K562 (cell line): ENCODE data around the gene MAN1A1. TPM values are rescaled to one million over a fixed set of nuclear protein-coding genes. Genes with fewer than 3 reads are reported as not detected.
A peak's percentile ranks its signal among the peaks of the same experiment; 100 is the strongest.

Experiments used
- ATAC-seq: fragments of 200-7000 bp; cut with Tn5 transposase; 3 replicates; pipeline ENCODE4 v1.9.1; 2020; ENCODE audit warnings: moderate library complexity
- BruUV-seq: library from RNA; stranded (reverse); fragments of 400-500 nt; replicated peaks from 2 replicates; lab custom pipeline; 2021; lab: Mats Ljungman, UMichigan
- CTCF ChIA-PET: fragments of 300-600 bp; formaldehyde crosslinking; extraction: SDS; loops from one replicate; lab custom pipeline; 2021; ENCODE audit warnings: low intra/inter-chr PET ratio; lab: Yijun Ruan, JAX
- POLR2A ChIA-PET: fragments of 300-600, 350-650 bp; sonication (Branson Sonifier 250); formaldehyde crosslinking; extraction: SDS; loops from one replicate; lab custom pipeline; 2021; ENCODE audit warnings: antibody characterized with exemption, inconsistent platforms; lab: Yijun Ruan, JAX
- DNase-seq, 4 experiments: peaks; one replicate each; pipeline versions ENCODE4 v3.0.0 to v3.0.0-alpha.2; 2011 to 2018; ENCODE audit warnings: low spot score in 3 of 4, mixed read lengths in 3 of 4; ENCODE audit errors: extremely low read depth in 1 of 4
- FAIRE-seq: peaks from 2 replicates; lab custom pipeline; 2011; peaks lifted over from hg19 to GRCh38; lab: Jason Lieb, UNC
- H2AFZ ChIP-seq: 2 replicates; pipeline ENCODE4 v1.6.0; 2011; ENCODE audit warnings: low read depth, low read length, control low read depth, inconsistent platforms
- H3K27ac ChIP-seq: fragments of 200-600 bp; 3 replicates; pipeline ENCODE4 v1.8.0; 2011; ENCODE audit warnings: low read depth, mild to moderate bottlenecking, control low read depth, inconsistent platforms, low read length, moderate library complexity, mixed read lengths; ENCODE audit errors: extremely low read depth
- H3K27me3 ChIP-seq, 2 experiments: fragments of 300-600 bp in 1 of 2; 2 replicates in 1 of 2; 3 replicates in 1 of 2; pipeline versions ENCODE4 v1.6.0 to v1.8.0; 2011; ENCODE audit warnings: inconsistent platforms in 2 of 2, low read length in 2 of 2, mild to moderate bottlenecking in 1 of 2, mixed read lengths in 1 of 2, moderate library complexity in 1 of 2; ENCODE audit not compliant: control insufficient read depth in 2 of 2, insufficient read depth in 2 of 2
- H3K36me3 ChIP-seq: fragments of 300-600 bp; 3 replicates; pipeline ENCODE4 v1.8.0; 2011; ENCODE audit warnings: mild to moderate bottlenecking, low read length, inconsistent platforms; ENCODE audit not compliant: control insufficient read depth, insufficient read depth
- H3K4me1 ChIP-seq, 2 experiments: fragments of 200-600 bp in 1 of 2; replicated peaks in 1 of 2; 2 replicates in 1 of 2; 3 replicates in 1 of 2; pipeline versions ENCODE4 v1.5.1 to v1.8.0; 2011; ENCODE audit warnings: inconsistent platforms in 2 of 2, low read length in 2 of 2, mild to moderate bottlenecking in 1 of 2, mixed read lengths in 1 of 2, moderate library complexity in 1 of 2; ENCODE audit not compliant: control insufficient read depth in 2 of 2, insufficient read depth in 2 of 2
- H3K4me2 ChIP-seq: 2 replicates; pipeline ENCODE4 v1.6.1; 2011; ENCODE audit warnings: low read length, control low read depth, inconsistent platforms, mixed read lengths; ENCODE audit not compliant: insufficient read depth
- H3K4me3 ChIP-seq: fragments of 200-600 bp; sonication (generic), shearing (Covaris generic); 2 replicates; pipeline ENCODE4 v1.5.1; 2016; ENCODE audit warnings: control low read depth, inconsistent platforms
- H3K79me2 ChIP-seq: fragments of 200-600 bp; 3 replicates; pipeline ENCODE4 v1.8.0; 2011; ENCODE audit warnings: low read length, inconsistent platforms; ENCODE audit not compliant: control insufficient read depth, insufficient read depth
- H3K9ac ChIP-seq, 2 experiments: 2 replicates each; pipeline versions ENCODE4 v1.6.0 to v1.6.1; 2011; ENCODE audit warnings: low read depth in 2 of 2, low read length in 2 of 2, control low read depth in 1 of 2, inconsistent platforms in 1 of 2, mild to moderate bottlenecking in 1 of 2, mixed read lengths in 1 of 2; ENCODE audit not compliant: insufficient read depth in 1 of 2
- H3K9me1 ChIP-seq: one replicate; pipeline ENCODE4 v1.6.0; 2011; ENCODE audit warnings: inconsistent platforms, mild to moderate bottlenecking, low read length, moderate library complexity; ENCODE audit not compliant: control insufficient read depth, insufficient read depth
- H3K9me3 ChIP-seq: replicated peaks from 2 replicates; pipeline ENCODE4 v1.5.1; 2011; ENCODE audit warnings: low read depth, low read length, inconsistent platforms; ENCODE audit not compliant: control insufficient read depth, insufficient read depth
- H4K20me1 ChIP-seq: replicated peaks from 2 replicates; pipeline ENCODE4 v1.6.1; 2011; ENCODE audit warnings: low read length, inconsistent platforms, mixed read lengths; ENCODE audit not compliant: control insufficient read depth, insufficient read depth
- ASH1L ChIP-seq: fragments of 450-650 bp; IDR thresholded peaks from 2 replicates; pipeline ENCODE4 v1.6.1; 2018; ENCODE audit warnings: borderline replicate concordance, mild to moderate bottlenecking, low read depth; ENCODE audit not compliant: partially characterized antibody
- BRD4 ChIP-seq: fragments of 200-600 bp; sonication (generic); IDR thresholded peaks from 2 replicates; pipeline ENCODE4 v1.6.1; 2017; ENCODE audit warnings: inconsistent platforms
- CBX5 ChIP-seq: IDR thresholded peaks from 2 replicates; pipeline ENCODE4 v1.6.1; 2014; ENCODE audit warnings: low read depth, borderline replicate concordance
- CREM ChIP-seq: IDR thresholded peaks from 2 replicates; pipeline ENCODE4 v1.6.1; 2014; ENCODE audit warnings: antibody characterized with exemption, low read depth
- FOS ChIP-seq: IDR thresholded peaks from 3 replicates; pipeline ENCODE4 v1.6.1; 2011; ENCODE audit not compliant: insufficient read length; ENCODE audit errors: extremely low read depth
- FOSL1 ChIP-seq: fragments of 200-800 bp; sonication (Bioruptor generic); conservative IDR thresholded peaks from 2 replicates; pipeline ENCODE4 v1.6.1; 2016; ENCODE audit warnings: missing genetic modification characterization, missing compliant biosample characterization
- JUND ChIP-seq, 2 experiments: IDR thresholded peaks; 2 replicates in 1 of 2; 3 replicates in 1 of 2; pipeline ENCODE4 v1.6.1; 2011; ENCODE audit warnings: borderline replicate concordance in 2 of 2, low read depth in 2 of 2, low read length in 2 of 2, improper control_type of control experiment in 1 of 2, missing biosample characterization in 1 of 2, missing genetic modification characterization in 1 of 2, missing genetic modification reagents in 1 of 2
- KDM5B ChIP-seq: fragments of 200-600 bp; sonication (generic); IDR thresholded peaks from 2 replicates; pipeline ENCODE4 v1.6.1; 2012; ENCODE audit warnings: low read depth, mild to moderate bottlenecking, moderate library complexity, low read length, control low read depth, inconsistent platforms; ENCODE audit not compliant: insufficient replicate concordance
- KLF13 ChIP-seq: fragments of 450-650 bp; IDR thresholded peaks from 2 replicates; pipeline ENCODE4 v1.6.1; 2016; ENCODE audit warnings: missing genetic modification characterization, low read depth, mild to moderate bottlenecking, missing compliant biosample characterization, moderate library complexity, borderline replicate concordance
- KLF16 ChIP-seq: IDR thresholded peaks from 2 replicates; pipeline ENCODE4 v1.6.1; 2016; ENCODE audit warnings: antibody characterized with exemption
- MYNN ChIP-seq, 2 experiments: sonication (generic); formaldehyde crosslinking in 1 of 2; IDR thresholded peaks; 2 replicates each; pipeline versions ENCODE4 v1.5.0 to v1.6.1; 2016 to 2020; ENCODE audit warnings: antibody characterized with exemption in 1 of 2, missing genetic modification reagents in 1 of 2
- NCOA1 ChIP-seq: fragments of 450-650 bp; IDR thresholded peaks from 2 replicates; pipeline ENCODE4 v1.6.1; 2016; ENCODE audit warnings: low read depth
- XRCC5 ChIP-seq: fragments of 200-400 bp; formaldehyde crosslinking; IDR thresholded peaks from 2 replicates; pipeline ENCODE4 v1.6.1; 2017; ENCODE audit warnings: low read depth, mild to moderate bottlenecking, low read length
- WGBS: fragments of 100-300 bp; shearing (Covaris generic); methylation state at CpG from one replicate; pipeline ENCODE4 v1.1.6; 2016; ENCODE audit warnings: low coverage, mixed read lengths; ENCODE audit not compliant: insufficient coverage; ENCODE audit errors: missing lambda C conversion rate; 5-methylcytosine and 5-hydroxymethylcytosine counted together
- in situ Hi-C: fragments of 300-500 bp; cut with MboI; formaldehyde crosslinking; loops from 4 replicates; pipeline ENCODE4 v1.15.0; 2018; ENCODE audit warnings: inconsistent platforms, mixed read lengths
- intact Hi-C: fragments of 100-400 bp; cut with micrococcal nuclease; formaldehyde crosslinking; loops from 2 replicates; pipeline ENCODE4 v1.14.2; 2022
- polyA plus RNA-seq, 8 experiments: library from polyadenylated mRNA; depleted of rRNA in 4 of 8; stranded (reverse) in 5 of 8; unstranded in 3 of 8; fragments of >200 nt; fragmentation: Nextera tagmentation in 2 of 8; fragmentation: Illumina TruSeq in 1 of 8; extraction: Ambion mirVana in 2 of 8; extraction: Trizol in 1 of 8; gene quantifications; 2 replicates each; pipeline versions ENCODE4 v1.2.1 to v1.2.3, GENCODE V29; 2011 to 2014; ENCODE audit warnings: inconsistent platforms in 1 of 8, missing spikeins in 1 of 8
- total RNA-seq, 7 experiments: library from RNA; depleted of rRNA in 6 of 7; stranded (reverse); fragments of >200 nt in 6 of 7; fragmentation: Illumina TruSeq in 2 of 7; extraction: Trizol in 2 of 7; gene quantifications; 2 replicates each; pipeline versions ENCODE4 v1.2.1 to v1.2.3, GENCODE V29; 2011 to 2021; ENCODE audit warnings: low replicate concordance in 1 of 7

Gene MAN1A1
- total and polyA plus RNA-seq, 9 of the 15 experiments (the other 6 are each of a cell fraction or from before 2014, with no cell fraction given) = 24.5 to 78.4 (median 59.7) TPM

DNA sequence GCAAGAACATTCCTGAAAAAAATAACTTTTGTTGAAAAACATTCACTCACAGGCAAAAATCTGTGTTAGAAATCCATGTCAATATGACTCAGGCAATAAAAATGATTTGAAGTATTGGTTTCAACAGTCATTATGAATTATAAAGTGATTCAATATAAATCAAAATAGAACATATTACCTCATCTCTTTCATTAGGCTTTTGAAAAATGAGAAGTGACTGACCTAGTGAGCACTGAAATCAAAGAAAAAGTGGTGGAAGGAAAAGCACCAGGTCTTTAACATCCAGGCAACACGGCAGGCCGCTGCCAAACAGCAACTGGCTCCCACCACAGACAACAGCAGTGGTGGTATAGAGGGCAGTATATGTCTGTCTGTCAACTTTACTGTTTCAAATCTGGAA is 68.9 kb downstream of the MAN1A1 start (continued):
- TF ChIP-seq BRD4 = no peak
- no peak for TF ChIP-seq NCOA1
- no peak for TF ChIP-seq XRCC5
- TF ChIP-seq KLF13 (tag) = no peak
- TF ChIP-seq KLF16 = no peak
- no peak for TF ChIP-seq CREM
- TF ChIP-seq FOS = no peak
- no peak for TF ChIP-seq ASH1L
- no peak for TF ChIP-seq KDM5B
- TF ChIP-seq, all 486 proteins: peak for 0

DNA sequence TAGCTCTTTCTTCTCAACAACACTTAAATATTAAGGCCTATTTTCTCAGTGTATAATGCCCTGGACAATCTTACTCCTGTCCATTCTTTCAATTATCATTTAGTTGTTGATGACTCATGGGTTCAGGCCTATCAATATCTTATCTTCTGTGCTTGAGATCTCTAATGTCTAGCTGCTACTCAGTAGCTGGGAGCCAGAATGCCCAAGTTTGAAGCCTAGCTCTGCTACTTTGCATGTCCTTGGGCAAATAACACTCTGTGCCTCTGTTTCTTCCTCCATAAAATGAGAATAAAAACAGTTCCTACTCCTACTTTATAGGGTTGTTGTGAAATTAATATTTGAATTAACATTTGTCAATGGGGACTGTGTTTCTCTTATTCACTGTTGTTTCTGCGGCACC is 69.5 kb downstream of the MAN1A1 start:
- no peak overlapping the region for H3K4me2 ChIP-seq
- no peak for FAIRE-seq
- ATAC-seq = no peak
- peaks cover 89% of the 10 kb centered on the region for H3K79me2 ChIP-seq
- TF ChIP-seq JUND (IDR thresholded peaks at IDR 0.05; ENCODE audit: borderline replicate concordance, low read depth, low read length) (peak; percentile 35; the same call in 1 of the 2 replicates), JUND (tag; IDR thresholded peaks at IDR 0.05; ENCODE audit: borderline replicate concordance, low read depth, low read length) (no peak), MYNN (IDR thresholded peaks at IDR 0.05) (no peak), MYNN (CRISPR knock-in tag; IDR thresholded peaks at IDR 0.05) (no peak), FOSL1 (tag) (0 out of 2 replicates have a peak, but pooled peaks have one; percentile 24), CBX5 (no peak)
- no TSS peak for BruUV-seq
- no peaks in the 10 kb centered on the region for H3K27me3 ChIP-seq
- in situ Hi-C loops (no loop called here), intact Hi-C loops (no loop called here)
- peaks cover 0 to 24% of the 10 kb centered on the region in 2 experiments; a peak in 2 of 5 replicates for H3K4me1 ChIP-seq
- no peak overlapping the region for H2AFZ ChIP-seq
- no peak overlapping the region for H3K4me3 ChIP-seq
- H4K20me1 ChIP-seq = no peaks in the 10 kb centered on the region
- H3K9me1 ChIP-seq = no peaks in the 10 kb centered on the region
- ChIA-PET POLR2A (interaction anchor here (1.4 kb wide), 1 partner anchor 15 kb away, joined by 5 read pairs; no protein-coding TSS in a partner anchor), CTCF (no interaction called here)
- H3K36me3 ChIP-seq = peaks cover 86% of the 10 kb centered on the region
- DNase-seq = no peak
- no peak overlapping the region for H3K9ac ChIP-seq
- peaks cover 8% of the 10 kb centered on the region for H3K9me3 ChIP-seq
- 87% methylated on average over 1 of the region's 1 CpG for WGBS
- H3K27ac ChIP-seq = no peak overlapping the region
